ENCODE results near the gene PRKAR1A. TPM values are rescaled to one million over a fixed set of nuclear protein-coding genes. Genes with fewer than 3 reads are reported as not detected.

PRKAR1A gene
- 374 TPM for total RNA-seq
- long read RNA-seq, full-length matches to known transcripts = 683 of 806 reads
- long read RNA-seq, partial matches to known transcripts = 67 of 806 reads
- long read RNA-seq, other reads (novel, unspliced or antisense) = 56 of 806 reads

GRCh38 chr17:68512247-68512959 is at the start of gene PRKAR1A:
TSS of gene PRKAR1A (plus strand) at chr17:68512430. CDS start at chr17:68515400, 2,970 bp downstream.
- peaks cover 52% of the 10 kb centered on the region for H3K4me1 ChIP-seq
- intact Hi-C loops (cut with DNase I) = no loop called here

DNA sequence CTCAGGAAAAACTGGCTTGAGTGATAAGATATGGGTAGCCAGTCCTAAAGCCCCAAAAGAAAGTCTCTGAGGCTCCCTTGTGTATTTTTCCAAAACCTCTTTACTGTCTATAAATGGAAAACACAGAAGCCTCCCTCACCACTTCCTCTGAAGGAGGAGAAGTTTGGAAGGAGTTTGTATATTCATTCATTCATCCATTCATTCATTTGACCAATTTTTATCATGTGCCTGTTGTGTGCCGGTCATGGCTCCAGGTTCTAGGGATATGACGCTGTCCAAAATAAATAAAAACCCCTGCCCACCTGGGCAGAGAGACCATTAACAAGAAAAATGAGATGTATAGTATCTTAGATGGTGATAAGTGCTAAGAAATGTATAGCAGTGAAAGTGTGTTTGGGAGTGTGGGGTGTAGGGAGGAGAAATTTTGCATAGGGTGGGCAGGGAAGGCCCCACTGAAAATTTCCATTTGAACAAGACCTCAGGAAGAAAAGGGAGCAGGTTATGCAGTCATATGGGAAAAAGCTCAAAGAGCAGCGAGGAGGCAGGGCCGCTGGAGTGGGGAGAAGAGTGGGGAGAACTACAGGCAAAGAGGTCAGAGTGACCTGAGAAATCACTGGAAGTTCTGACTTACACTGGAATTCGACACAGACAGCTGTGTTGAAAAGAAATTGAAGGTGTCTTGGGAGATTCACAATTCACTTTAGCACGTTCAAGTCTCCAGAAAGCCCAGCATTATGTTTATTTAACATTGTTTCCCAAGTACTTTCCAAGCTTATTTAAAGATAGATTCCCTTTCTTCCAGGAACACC is 48.8 kb upstream of the PRKAR1A start:
- H3K36me3 ChIP-seq = no peaks in the 10 kb centered on the region
- no peak overlapping the region for H3K27ac ChIP-seq
- no peaks in the 10 kb centered on the region for H3K27me3 ChIP-seq (ENCODE audit: low read depth)
- no peak overlapping the region for H3K4me3 ChIP-seq
- H3K9me3 ChIP-seq = no peaks in the 10 kb centered on the region
- intact Hi-C loops (cut with DNase I) = no loop called here
- TF ChIP-seq CTCF (IDR thresholded peaks at IDR 0.05) = no peak
- peaks cover 37% of the 10 kb centered on the region for H3K4me1 ChIP-seq
- no peak for ATAC-seq
- DNase-seq = no peak

More at GRCh38 chr17:68512247-68512959, at the start of gene PRKAR1A:
- ATAC-seq (peak; percentile 95), DNase-seq (peak; percentile 97)
- Histone ChIP-seq H3K9me3 (no peaks in the 10 kb centered on the region), H3K4me3 (peak within 1 kb of the TSS; percentile 86), H3K27me3 (ENCODE audit: low read depth) (no peaks in the 10 kb centered on the region), H3K36me3 (peaks cover 25% of the 10 kb centered on the region), H3K27ac (peak within 1 kb of the TSS; percentile 99)
- TF ChIP-seq CTCF (IDR thresholded peaks at IDR 0.05) = no peak

GRCh38 chr17:68468334-68468733 is 43.9 kb upstream of the PRKAR1A start:
- peaks cover 7% of the 10 kb centered on the region for H3K4me1 ChIP-seq
- no peak for DNase-seq

GRCh38 chr17:68468788-68469187 is 43.4 kb upstream of the PRKAR1A start:
- TF ChIP-seq CTCF (IDR thresholded peaks at IDR 0.05) = no peak
- Histone ChIP-seq H3K27ac (no peak overlapping the region), H3K9me3 (no peaks in the 10 kb centered on the region), H3K36me3 (no peaks in the 10 kb centered on the region), H3K4me1 (peaks cover 7% of the 10 kb centered on the region), H3K27me3 (ENCODE audit: low read depth) (no peaks in the 10 kb centered on the region), H3K4me3 (no peak overlapping the region)
- no peak for DNase-seq
- ATAC-seq = no peak
- intact Hi-C loops (cut with DNase I) = no loop called here

More at GRCh38 chr17:68468334-68468733, 43.9 kb upstream of the PRKAR1A start:
- no peak for ATAC-seq
- H3K4me3 ChIP-seq = no peak overlapping the region
- no peaks in the 10 kb centered on the region for H3K36me3 ChIP-seq
- H3K27ac ChIP-seq = no peak overlapping the region
- H3K9me3 ChIP-seq = no peaks in the 10 kb centered on the region
- H3K27me3 ChIP-seq (ENCODE audit: low read depth) = no peaks in the 10 kb centered on the region
- intact Hi-C loops (cut with DNase I) = no loop called here
- TF ChIP-seq CTCF (IDR thresholded peaks at IDR 0.05) = no peak

GRCh38 chr17:68470961-68471360 is 41.3 kb upstream of the PRKAR1A start:
- peaks cover 5% of the 10 kb centered on the region for H3K4me1 ChIP-seq
- no peaks in the 10 kb centered on the region for H3K27me3 ChIP-seq (ENCODE audit: low read depth)
- no peaks in the 10 kb centered on the region for H3K36me3 ChIP-seq
- no peak overlapping the region for H3K27ac ChIP-seq
- intact Hi-C loops (cut with DNase I) = no loop called here
- no peak for DNase-seq
- no peak for ATAC-seq
- H3K9me3 ChIP-seq = no peaks in the 10 kb centered on the region
- no peak for TF ChIP-seq CTCF (IDR thresholded peaks at IDR 0.05)
- H3K4me3 ChIP-seq = no peak overlapping the region

Data from lower lobe of right lung (tissue), 2 donors.